GM12872 (cell line): ENCODE measurements around the gene PUM1.

Experiments used
- CTCF ChIP-seq: IDR thresholded peaks from 3 replicates; pipeline ENCODE4 v1.5.1; 2011; ENCODE audit warnings: low read depth, mild to moderate bottlenecking, low read length, moderate library complexity; ENCODE audit not compliant: insufficient read depth

The PUM1 gene

GRCh38 chr1:30955448-30956015 lies 110.0 kb downstream of the PUM1 start:
- no peak for TF ChIP-seq CTCF

- TF ChIP-seq CTCF = no peak
Measured at GRCh38 chr1:30953685-30954084, 111.8 kb downstream of the PUM1 start.

GRCh38 chr1:30952098-30952497 lies 113.4 kb downstream of the PUM1 start:
- no peak for TF ChIP-seq CTCF

- no peak for TF ChIP-seq CTCF
Measured at GRCh38 chr1:30950700-30951099, 114.8 kb downstream of the PUM1 start.

- no peak for TF ChIP-seq CTCF
Measured at GRCh38 chr1:30950053-30950452, 115.5 kb downstream of the PUM1 start.

- no peak for TF ChIP-seq CTCF
Measured at GRCh38 chr1:30948278-30948677, 117.2 kb downstream of the PUM1 start.

- TF ChIP-seq CTCF = no peak
Measured at GRCh38 chr1:30947212-30947611, 118.3 kb downstream of the PUM1 start.
